Activated naive CD4-positive, alpha-beta T cell treated with anti-CD3 and anti-CD28 coated beads for 36 hours (primary cell): Measurements from ENCODE around the gene NXPH4. TPM values are rescaled to one million over a fixed set of nuclear protein-coding genes. Genes with fewer than 3 reads are reported as not detected.

Experiments used
- CTCF ChIA-PET: fragments of 350-600 bp; sonication (Branson Sonifier 250); formaldehyde crosslinking; loops from one replicate; lab custom pipeline; 2021; ENCODE audit warnings: antibody characterized with exemption; lab: Charles Lee
- DNase-seq: peaks from one replicate; pipeline ENCODE4 v3.0.0-alpha.2; 2020
- H3K27ac Mint-ChIP-seq: one replicate; pipeline ENCODE4 v1.8.0; 2021; ENCODE audit warnings: mild to moderate bottlenecking, mixed read lengths
- H3K27me3 Mint-ChIP-seq: one replicate; pipeline ENCODE4 v1.8.0; 2021; ENCODE audit warnings: low read depth, mixed read lengths
- H3K36me3 Mint-ChIP-seq: one replicate; pipeline ENCODE4 v1.8.0; 2021; ENCODE audit warnings: low read depth, mixed read lengths
- H3K4me1 Mint-ChIP-seq: one replicate; pipeline ENCODE4 v1.8.0; 2021; ENCODE audit warnings: low read depth, mixed read lengths
- H3K4me3 Mint-ChIP-seq: one replicate; pipeline ENCODE4 v1.8.0; 2021; ENCODE audit warnings: mild to moderate bottlenecking, moderate library complexity, mixed read lengths
- H3K9me3 Mint-ChIP-seq: one replicate; pipeline ENCODE4 v1.8.0; 2021; ENCODE audit warnings: mixed read lengths
- intact Hi-C: fragments of 100-400 bp; cut with micrococcal nuclease; formaldehyde crosslinking; loops from one replicate; pipeline ENCODE4 v1.15.1; 2023
- total RNA-seq, 2 experiments: library from RNA; stranded (reverse); gene quantifications; one replicate each; pipeline ENCODE4 v1.2.3, GENCODE V29; 2021

NXPH4 gene
- total RNA-seq, 2 experiments from 2014 or later = 0.25 to 0.79 TPM

DNA sequence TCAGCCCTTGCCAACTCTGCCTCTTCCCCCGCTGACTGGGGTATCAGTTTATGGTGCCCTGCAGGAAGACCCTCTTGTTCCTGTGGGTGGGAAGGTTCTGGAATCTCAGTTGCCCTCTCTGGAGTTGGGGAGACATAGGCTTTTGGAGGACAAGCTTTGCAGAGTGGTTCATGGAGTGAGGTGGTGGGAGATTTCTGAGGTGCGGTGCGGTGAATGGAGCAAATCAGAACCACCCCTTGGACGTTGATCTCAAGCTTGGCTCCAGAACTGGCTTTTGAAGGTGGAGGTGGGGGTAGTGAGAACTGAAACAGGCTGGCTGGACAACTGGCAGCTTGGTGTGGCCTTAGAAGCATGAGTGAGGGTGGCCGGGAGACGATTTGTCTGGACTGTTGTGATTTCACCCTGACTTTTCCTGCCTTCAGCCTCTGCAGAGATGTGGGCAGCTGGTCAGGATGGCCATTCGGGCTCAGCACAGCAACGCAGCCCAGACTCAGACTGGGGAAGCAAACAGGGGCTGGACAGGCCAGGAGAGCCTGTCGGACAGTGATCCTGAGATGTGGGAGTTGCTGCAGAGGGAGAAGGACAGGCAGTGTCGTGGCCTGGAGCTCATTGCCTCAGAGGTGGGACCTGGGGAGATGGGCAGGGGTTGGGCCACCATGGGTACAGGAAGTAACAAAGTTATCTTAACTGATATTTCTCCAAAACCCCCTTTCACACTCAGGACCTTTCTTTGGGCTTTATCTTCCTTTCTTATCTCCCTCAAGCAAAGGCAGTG, 14.0 kb downstream of the NXPH4 start:
- H3K27ac Mint-ChIP-seq = peak overlapping the region; percentile 94
- peaks cover 56% of the 10 kb centered on the region for H3K36me3 Mint-ChIP-seq
- peak overlapping the region; percentile 95 for H3K4me3 Mint-ChIP-seq
- no peaks in the 10 kb centered on the region for H3K9me3 Mint-ChIP-seq
- H3K27me3 Mint-ChIP-seq = peaks cover 16% of the 10 kb centered on the region
- peaks cover 59% of the 10 kb centered on the region for H3K4me1 Mint-ChIP-seq
- no peak for DNase-seq
- intact Hi-C loops = no loop called here
- CTCF ChIA-PET = interaction anchor here (0.6 to 12.9 kb wide), 9 partner anchors 9 to 249 kb away, joined by 3 to 290 read pairs (median 4); partner anchors contain the start of genes ARHGAP9, GLI1 and STAT6

DNA sequence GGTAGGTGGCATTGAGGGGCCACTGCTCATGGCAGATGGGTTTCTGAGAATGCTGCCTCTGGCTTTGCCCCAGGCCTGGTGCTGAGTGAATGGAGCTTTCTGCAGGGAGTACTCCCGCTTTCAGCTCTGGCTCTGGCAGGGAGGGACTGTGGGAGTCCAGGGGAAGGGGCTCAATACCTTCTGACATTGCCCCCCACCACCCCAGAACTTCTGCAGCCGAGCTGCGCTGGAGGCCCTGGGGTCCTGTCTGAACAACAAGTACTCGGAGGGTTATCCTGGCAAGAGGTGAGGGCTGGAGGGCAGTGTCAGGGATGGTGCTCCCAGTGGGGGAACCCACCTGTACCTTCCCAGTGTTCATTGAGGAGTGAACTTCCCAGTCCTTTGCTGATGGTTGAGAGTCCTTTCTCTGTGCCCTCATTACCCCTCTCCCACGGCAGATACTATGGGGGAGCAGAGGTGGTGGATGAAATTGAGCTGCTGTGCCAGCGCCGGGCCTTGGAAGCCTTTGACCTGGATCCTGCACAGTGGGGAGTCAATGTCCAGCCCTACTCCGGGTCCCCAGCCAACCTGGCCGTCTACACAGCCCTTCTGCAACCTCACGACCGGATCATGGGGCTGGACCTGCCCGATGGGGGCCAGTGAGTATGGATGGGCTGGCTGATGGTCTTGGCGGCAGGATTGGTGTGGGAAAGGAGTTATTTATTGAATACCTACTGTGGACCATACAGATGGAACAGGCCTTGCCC, 14.9 kb downstream of the NXPH4 start:
- intact Hi-C loops = no loop called here
- peaks cover 12% of the 10 kb centered on the region for H3K27me3 Mint-ChIP-seq

DNA sequence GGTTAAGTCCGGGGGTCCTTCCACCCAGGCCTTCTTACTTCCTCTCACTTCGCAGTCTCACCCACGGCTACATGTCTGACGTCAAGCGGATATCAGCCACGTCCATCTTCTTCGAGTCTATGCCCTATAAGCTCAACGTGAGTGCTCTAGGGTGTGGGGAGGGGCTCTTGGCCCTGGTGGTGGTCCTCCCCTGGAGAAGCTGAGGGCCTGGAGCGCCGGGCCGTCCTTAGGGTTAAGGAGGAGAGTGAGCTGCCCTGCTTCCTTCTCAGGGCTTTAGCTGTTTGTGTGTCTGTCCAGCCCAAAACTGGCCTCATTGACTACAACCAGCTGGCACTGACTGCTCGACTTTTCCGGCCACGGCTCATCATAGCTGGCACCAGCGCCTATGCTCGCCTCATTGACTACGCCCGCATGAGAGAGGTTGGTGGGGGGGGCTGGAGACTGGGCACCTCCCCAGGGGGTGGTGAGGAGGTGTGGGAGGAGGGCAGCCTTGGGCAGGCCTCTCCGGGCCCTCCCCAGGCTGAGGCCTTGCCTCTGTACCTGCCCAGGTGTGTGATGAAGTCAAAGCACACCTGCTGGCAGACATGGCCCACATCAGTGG, 15.7 kb downstream of the NXPH4 start:
- Mint-ChIP-seq H3K9me3 (no peaks in the 10 kb centered on the region), H3K36me3 (peaks cover 57% of the 10 kb centered on the region), H3K27ac (no peak overlapping the region), H3K4me3 (no peak overlapping the region), H3K4me1 (peaks cover 59% of the 10 kb centered on the region), H3K27me3 (peaks cover 14% of the 10 kb centered on the region)
- no peak for DNase-seq
- intact Hi-C loops = no loop called here
- CTCF ChIA-PET = interaction anchor here (5.7 to 12.9 kb wide), 2 partner anchors 8 to 18 kb away, joined by 93 to 290 read pairs; a partner anchor contains a TSS

More for the DNA sequence above, 14.9 kb downstream of the NXPH4 start:
- Mint-ChIP-seq H3K4me1 (peaks cover 57% of the 10 kb centered on the region), H3K4me3 (peak overlapping the region; percentile 95), H3K27ac (no peak overlapping the region), H3K36me3 (peaks cover 57% of the 10 kb centered on the region), H3K9me3 (no peaks in the 10 kb centered on the region)
- no peak for DNase-seq
- CTCF ChIA-PET = interaction anchor here (5.7 to 12.9 kb wide), 2 partner anchors 9 to 17 kb away, joined by 93 to 290 read pairs; a partner anchor contains a TSS

DNA sequence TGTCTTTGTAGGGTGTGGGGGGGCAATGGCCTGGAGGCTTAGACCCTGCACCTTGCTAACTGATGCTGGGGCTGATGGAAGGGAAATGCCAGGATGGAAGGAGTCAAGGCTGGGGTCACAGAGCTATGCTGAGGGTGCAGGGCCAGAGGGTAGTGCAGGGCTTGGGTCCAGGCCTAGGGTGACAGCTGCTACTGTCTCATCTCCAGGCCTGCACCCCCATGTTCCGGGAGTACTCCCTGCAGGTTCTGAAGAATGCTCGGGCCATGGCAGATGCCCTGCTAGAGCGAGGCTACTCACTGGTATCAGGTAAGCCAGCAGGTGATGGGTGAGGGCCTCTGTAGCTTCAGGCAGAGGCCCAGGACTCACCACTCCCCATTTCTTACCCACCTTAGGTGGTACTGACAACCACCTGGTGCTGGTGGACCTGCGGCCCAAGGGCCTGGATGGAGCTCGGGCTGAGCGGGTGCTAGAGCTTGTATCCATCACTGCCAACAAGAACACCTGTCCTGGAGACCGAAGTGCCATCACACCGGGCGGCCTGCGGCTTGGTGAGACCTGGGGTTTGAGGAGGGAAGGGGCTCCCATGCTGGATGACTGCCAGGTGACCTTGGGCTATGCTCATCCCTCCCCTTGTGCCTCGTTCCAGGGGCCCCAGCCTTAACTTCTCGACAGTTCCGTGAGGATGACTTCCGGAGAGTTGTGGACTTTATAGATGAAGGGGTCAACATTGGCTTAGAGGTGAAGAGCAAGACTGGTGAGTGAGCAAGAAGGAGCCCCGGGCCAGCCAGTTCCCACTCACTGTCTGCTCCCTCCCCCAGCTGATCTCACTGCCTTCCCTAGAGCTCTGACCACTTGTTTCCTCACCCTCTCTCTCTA, 17.0 kb downstream of the NXPH4 start:
- Mint-ChIP-seq H3K27ac (no peak overlapping the region), H3K9me3 (no peaks in the 10 kb centered on the region), H3K36me3 (peaks cover 57% of the 10 kb centered on the region), H3K27me3 (peaks cover 19% of the 10 kb centered on the region), H3K4me1 (peaks cover 63% of the 10 kb centered on the region), H3K4me3 (no peak overlapping the region)
- no peak for DNase-seq
- intact Hi-C loops = no loop called here
- CTCF ChIA-PET = interaction anchor here (0.5 to 12.9 kb wide), 6 partner anchors 7 to 302 kb away, joined by 3 to 290 read pairs (median 4); a partner anchor contains a TSS

DNA sequence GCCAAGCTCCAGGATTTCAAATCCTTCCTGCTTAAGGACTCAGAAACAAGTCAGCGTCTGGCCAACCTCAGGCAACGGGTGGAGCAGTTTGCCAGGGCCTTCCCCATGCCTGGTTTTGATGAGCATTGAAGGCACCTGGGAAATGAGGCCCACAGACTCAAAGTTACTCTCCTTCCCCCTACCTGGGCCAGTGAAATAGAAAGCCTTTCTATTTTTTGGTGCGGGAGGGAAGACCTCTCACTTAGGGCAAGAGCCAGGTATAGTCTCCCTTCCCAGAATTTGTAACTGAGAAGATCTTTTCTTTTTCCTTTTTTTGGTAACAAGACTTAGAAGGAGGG, 17.6 kb downstream of the NXPH4 start:
- Mint-ChIP-seq H3K27me3 (peaks cover 23% of the 10 kb centered on the region), H3K4me3 (no peak overlapping the region), H3K36me3 (peaks cover 57% of the 10 kb centered on the region), H3K27ac (no peak overlapping the region), H3K9me3 (no peaks in the 10 kb centered on the region), H3K4me1 (peaks cover 62% of the 10 kb centered on the region)
- intact Hi-C loops = no loop called here
- DNase-seq = no peak
- CTCF ChIA-PET = interaction anchor here (0.5 to 5.7 kb wide), 2 partner anchors 20 to 303 kb away, joined by 3 to 93 read pairs; no protein-coding TSS in a partner anchor

DNA sequence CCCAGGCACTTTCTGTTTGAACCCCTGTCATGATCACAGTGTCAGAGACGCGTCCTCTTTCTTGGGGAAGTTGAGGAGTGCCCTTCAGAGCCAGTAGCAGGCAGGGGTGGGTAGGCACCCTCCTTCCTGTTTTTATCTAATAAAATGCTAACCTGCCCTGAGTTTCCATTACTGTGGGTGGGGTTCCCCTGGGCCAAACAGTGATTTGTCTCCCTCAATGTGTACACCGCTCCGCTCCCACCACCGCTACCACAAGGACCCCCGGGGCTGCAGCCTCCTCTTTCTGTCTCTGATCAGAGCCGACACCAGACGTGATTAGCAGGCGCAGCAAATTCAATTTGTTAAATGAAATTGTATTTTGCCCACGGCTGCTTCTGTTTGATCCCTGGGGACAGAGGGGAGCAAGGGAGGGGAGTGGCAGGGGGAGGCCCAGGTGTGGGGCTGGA, 18.0 kb downstream of the NXPH4 start:
- Mint-ChIP-seq H3K27me3 (peaks cover 23% of the 10 kb centered on the region), H3K9me3 (no peaks in the 10 kb centered on the region), H3K27ac (no peak overlapping the region), H3K36me3 (peaks cover 56% of the 10 kb centered on the region), H3K4me1 (peaks cover 60% of the 10 kb centered on the region), H3K4me3 (no peak overlapping the region)
- CTCF ChIA-PET = interaction anchor here (0.5 to 5.7 kb wide), 2 partner anchors 21 to 303 kb away, joined by 3 to 93 read pairs; no protein-coding TSS in a partner anchor
- intact Hi-C loops = loop anchor here (5.0 kb wide), 1 partner anchor 518 kb away; the partner anchor contains the start of gene CDK4
- DNase-seq = no peak

DNA sequence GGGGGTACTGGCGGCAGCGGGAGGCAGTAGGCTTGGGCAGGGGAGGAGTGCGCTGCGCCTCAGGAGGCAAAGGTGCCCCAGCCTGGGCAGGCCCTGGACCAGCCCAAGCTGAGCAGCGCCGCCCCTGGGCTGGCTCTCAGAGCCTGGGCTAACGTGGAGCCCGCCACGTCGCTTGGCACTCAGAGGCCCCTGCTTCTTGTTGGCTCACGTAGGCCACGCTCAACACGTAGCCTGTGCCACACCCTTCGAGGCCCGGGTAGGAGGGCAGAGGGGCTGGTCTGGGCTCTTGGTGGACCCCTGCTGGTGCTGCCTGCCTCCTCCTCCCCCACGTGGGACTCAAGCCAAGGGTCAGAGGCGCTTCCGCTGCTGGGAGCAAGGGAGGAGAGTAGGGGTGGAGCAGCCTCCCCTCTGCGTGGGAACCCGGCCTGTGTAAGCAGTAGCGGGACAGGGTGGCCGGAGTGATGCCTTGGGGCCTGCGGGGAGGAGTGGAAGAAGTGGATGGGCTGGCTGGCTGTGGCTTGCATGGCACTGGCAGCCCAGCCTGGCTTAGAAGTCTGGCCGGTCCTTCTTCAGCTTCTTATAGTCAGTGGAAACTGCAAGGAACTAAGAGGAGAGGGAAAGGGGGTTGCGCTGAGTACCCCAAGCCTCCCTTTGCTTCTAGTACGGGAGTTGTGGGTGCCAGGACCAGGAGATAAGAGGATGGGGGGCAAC, 18.6 kb downstream of the NXPH4 start:
- CTCF ChIA-PET = interaction anchor here (10.0 kb wide), 1 partner anchor 8 kb away, joined by 290 read pairs; the partner anchor contains the start of gene SHMT2
- DNase-seq = no peak

DNA sequence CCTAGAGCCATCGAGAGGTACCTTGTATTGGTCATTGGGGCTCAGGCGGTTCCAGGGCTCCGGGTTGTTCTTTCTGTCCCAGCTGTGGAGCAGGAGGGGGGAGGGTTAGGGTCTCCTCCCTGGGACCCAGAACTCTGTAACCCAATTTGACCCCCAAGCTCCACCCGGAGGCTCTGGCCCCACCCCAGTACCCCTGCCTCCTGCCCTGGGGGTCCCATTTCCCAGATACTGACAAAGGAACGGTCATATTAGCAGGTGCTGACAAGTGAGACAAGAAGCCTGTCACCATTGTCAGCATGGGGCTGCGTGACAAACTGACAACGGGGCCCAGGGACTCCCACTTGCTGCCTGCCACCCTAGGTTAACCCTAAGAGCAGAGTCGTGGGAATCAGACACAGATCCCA, 19.1 kb downstream of the NXPH4 start:
- Mint-ChIP-seq H3K9me3 (no peaks in the 10 kb centered on the region), H3K4me3 (no peak overlapping the region), H3K27ac (no peak overlapping the region), H3K27me3 (peaks cover 28% of the 10 kb centered on the region), H3K4me1 (peaks cover 60% of the 10 kb centered on the region), H3K36me3 (peaks cover 44% of the 10 kb centered on the region)
- DNase-seq = no peak
- intact Hi-C loops = loop anchor here (5.0 kb wide), 1 partner anchor 517 kb away; the partner anchor contains the start of gene CDK4
- CTCF ChIA-PET = interaction anchor here (10.0 kb wide), 1 partner anchor 8 kb away, joined by 290 read pairs; the partner anchor contains the start of gene SHMT2

More for the DNA sequence above, 18.6 kb downstream of the NXPH4 start:
- no peak overlapping the region for H3K27ac Mint-ChIP-seq
- H3K36me3 Mint-ChIP-seq = peaks cover 50% of the 10 kb centered on the region
- intact Hi-C loops = loop anchor here (5.0 kb wide), 1 partner anchor 517 kb away; the partner anchor contains the start of gene CDK4
- H3K9me3 Mint-ChIP-seq = no peaks in the 10 kb centered on the region
- H3K4me3 Mint-ChIP-seq = no peak overlapping the region
- peaks cover 23% of the 10 kb centered on the region for H3K27me3 Mint-ChIP-seq
- H3K4me1 Mint-ChIP-seq = peaks cover 60% of the 10 kb centered on the region

DNA sequence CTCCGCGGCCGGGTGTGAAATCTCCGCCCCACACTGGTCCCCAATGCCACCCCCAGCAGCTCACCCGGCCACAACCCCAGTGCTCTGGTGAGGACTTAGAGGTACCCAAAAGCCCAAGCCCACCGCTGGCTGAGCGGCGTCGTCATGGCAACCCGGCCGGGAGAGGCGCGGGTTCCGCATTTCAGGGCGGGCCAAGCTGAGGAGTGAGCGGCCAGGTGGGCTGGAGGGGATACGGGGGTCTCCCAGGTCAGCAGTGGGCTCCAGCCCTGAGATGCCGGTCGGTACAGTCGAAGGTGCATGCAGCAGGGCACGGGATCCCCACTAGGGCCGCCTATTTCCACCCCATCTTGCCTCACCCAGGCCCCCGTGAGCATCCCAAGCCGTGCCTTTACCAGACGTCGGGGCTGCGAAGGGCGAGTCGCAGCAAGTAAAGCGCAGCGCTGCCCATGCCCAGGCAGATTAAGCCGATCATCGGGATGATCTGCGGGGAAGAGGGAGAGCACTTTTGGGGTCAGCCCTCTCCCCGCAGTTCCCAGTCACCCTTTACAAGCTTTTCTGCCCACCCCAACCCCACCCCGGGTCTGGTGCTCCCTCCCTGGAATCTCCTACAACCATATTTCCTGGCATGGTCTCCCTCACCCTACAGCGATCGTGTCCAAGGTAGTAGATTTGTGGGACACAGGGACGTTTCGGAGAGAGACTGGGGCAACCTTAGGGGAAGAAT, 19.8 kb downstream of the NXPH4 start:
- CTCF ChIA-PET = interaction anchor here (10.0 kb wide), 2 partner anchors 9 to 22 kb away, joined by 290 to 333 read pairs; partner anchors contain the start of genes NXPH4 and SHMT2
- H3K9me3 Mint-ChIP-seq = no peaks in the 10 kb centered on the region
- peaks cover 60% of the 10 kb centered on the region for H3K4me1 Mint-ChIP-seq
- H3K27me3 Mint-ChIP-seq = peaks cover 34% of the 10 kb centered on the region
- no peak overlapping the region for H3K4me3 Mint-ChIP-seq
- H3K36me3 Mint-ChIP-seq = peaks cover 38% of the 10 kb centered on the region
- no peak overlapping the region for H3K27ac Mint-ChIP-seq
- intact Hi-C loops = loop anchor here (5.0 kb wide), 1 partner anchor 516 kb away; the partner anchor contains the start of gene CDK4
- no peak for DNase-seq
